ENCODE data around the gene CARD11. TPM values are rescaled to one million over a fixed set of nuclear protein-coding genes. Genes with fewer than 3 reads are reported as not detected.

Gene CARD11
- polyA plus RNA-seq, 1 of the 3 experiments (the other 2 are of a cell fraction), result not detected

DNA sequence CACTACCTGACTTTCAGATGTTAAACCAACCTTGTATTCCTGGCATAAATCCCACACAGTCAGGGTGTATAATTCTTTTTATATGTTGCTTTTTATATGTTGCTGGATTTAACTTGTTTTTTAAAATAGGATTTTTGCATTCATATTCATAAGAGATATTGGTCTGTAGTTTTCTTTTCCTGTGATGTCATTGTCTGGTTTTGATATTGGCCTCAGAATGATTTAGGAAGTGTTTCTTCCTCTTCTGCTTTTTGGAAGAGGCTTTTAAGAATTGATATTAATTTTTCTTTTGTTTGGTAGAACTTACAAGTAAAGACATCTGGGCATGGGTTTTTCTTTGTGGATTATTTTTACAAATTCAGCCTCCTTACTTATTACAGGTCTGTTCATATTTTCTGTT, 93.1 kb downstream of the CARD11 start:
- Histone ChIP-seq H3K79me2 (ENCODE audit: insufficient read depth) (no peaks in the 10 kb centered on the region), H3K36me3 (replicated peaks in 1 of 2; ENCODE audit: control insufficient read depth in 1 of 2, insufficient read depth in 2 of 2, low read length in 1 of 2) (no peaks in the 10 kb centered on the region), H2AFZ (ENCODE audit: low read depth) (no peak overlapping the region), H3F3A (replicated peaks; ENCODE audit: insufficient read depth) (no peaks in the 10 kb centered on the region), H3K9ac (no peak overlapping the region), H3K4me1 (ENCODE audit: control insufficient read depth in 1 of 2, insufficient read depth in 2 of 2, low read depth in 1 of 2, low read length in 1 of 2) (no peaks in the 10 kb centered on the region), H3K27me3 (ENCODE audit: insufficient read depth) (no peaks in the 10 kb centered on the region), H3K4me2 (no peak overlapping the region), H3K4me3 (ENCODE audit: low read depth in 2 of 2, low read length in 1 of 2) (no peak overlapping the region), H4K20me1 (ENCODE audit: insufficient read depth) (no peaks in the 10 kb centered on the region), H3K9me3 (no peaks in the 10 kb centered on the region), H3K27ac (ENCODE audit: low read depth in 2 of 2, low read length in 1 of 2) (no peak overlapping the region), H3K9me2 (no peaks in the 10 kb centered on the region)
- no peak for TF ChIP-seq FOXM1 (IDR thresholded peaks at IDR 0.05; ENCODE audit: low read depth)
- TF ChIP-seq SMC3 (IDR thresholded peaks at IDR 0.05; ENCODE audit: low read depth, low read length), result no peak
- no peak for TF ChIP-seq RCOR1 (IDR thresholded peaks at IDR 0.05; ENCODE audit: low read length)
- TF ChIP-seq EP300 (IDR thresholded peaks at IDR 0.05; ENCODE audit: borderline replicate concordance in 1 of 2, low read depth in 1 of 2, low read length in 1 of 2), result no peak
- no peak for TF ChIP-seq CHD2 (IDR thresholded peaks at IDR 0.05; ENCODE audit: low read length, partially characterized antibody)
- TF ChIP-seq NFIC (IDR thresholded peaks at IDR 0.05; ENCODE audit: borderline replicate concordance), result no peak
- no peak for TF ChIP-seq MAX (IDR thresholded peaks at IDR 0.05; ENCODE audit: low read depth)
- ChIA-PET CTCF (interaction anchor here (1.1 kb wide), 1 partner anchor 31 kb away, joined by 3 read pairs; no protein-coding TSS in a partner anchor), POLR2A (no interaction called here)
- DNase-seq, result no peak

- Histone ChIP-seq H2AFZ (ENCODE audit: low read depth) (no peak overlapping the region), H3K9me3 (no peaks in the 10 kb centered on the region), H3F3A (replicated peaks; ENCODE audit: insufficient read depth) (no peaks in the 10 kb centered on the region), H3K4me2 (no peak overlapping the region), H3K9ac (no peak overlapping the region), H3K27me3 (ENCODE audit: insufficient read depth) (no peaks in the 10 kb centered on the region), H3K4me3 (ENCODE audit: low read depth in 2 of 2, low read length in 1 of 2) (no peak overlapping the region), H3K36me3 (replicated peaks in 1 of 2; ENCODE audit: control insufficient read depth in 1 of 2, insufficient read depth in 2 of 2, low read length in 1 of 2) (no peaks in the 10 kb centered on the region), H3K4me1 (ENCODE audit: control insufficient read depth in 1 of 2, insufficient read depth in 2 of 2, low read depth in 1 of 2, low read length in 1 of 2) (no peaks in the 10 kb centered on the region), H3K9me2 (no peaks in the 10 kb centered on the region), H3K27ac (ENCODE audit: low read depth in 2 of 2, low read length in 1 of 2) (no peak overlapping the region), H3K79me2 (ENCODE audit: insufficient read depth) (no peaks in the 10 kb centered on the region), H4K20me1 (ENCODE audit: insufficient read depth) (no peaks in the 10 kb centered on the region)
- no peak for TF ChIP-seq TEAD4 (IDR thresholded peaks at IDR 0.05; ENCODE audit: borderline replicate concordance, insufficient read depth)
- no peak for TF ChIP-seq FOXM1 (IDR thresholded peaks at IDR 0.05; ENCODE audit: low read depth)
- TF ChIP-seq SMC3 (IDR thresholded peaks at IDR 0.05; ENCODE audit: low read depth, low read length), result no peak
- TF ChIP-seq, protein P1, sequence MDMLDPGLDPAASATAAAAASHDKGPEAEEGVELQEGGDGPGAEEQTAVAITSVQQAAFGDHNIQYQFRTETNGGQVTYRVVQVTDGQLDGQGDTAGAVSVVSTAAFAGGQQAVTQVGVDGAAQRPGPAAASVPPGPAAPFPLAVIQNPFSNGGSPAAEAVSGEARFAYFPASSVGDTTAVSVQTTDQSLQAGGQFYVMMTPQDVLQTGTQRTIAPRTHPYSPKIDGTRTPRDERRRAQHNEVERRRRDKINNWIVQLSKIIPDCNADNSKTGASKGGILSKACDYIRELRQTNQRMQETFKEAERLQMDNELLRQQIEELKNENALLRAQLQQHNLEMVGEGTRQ (IDR thresholded peaks at IDR 0.05; ENCODE audit: borderline replicate concordance, low read depth, low read length), result no peak
- TF ChIP-seq NRF1 (IDR thresholded peaks at IDR 0.05; ENCODE audit: low read depth, low read length), result no peak
- TF ChIP-seq, protein P2, sequence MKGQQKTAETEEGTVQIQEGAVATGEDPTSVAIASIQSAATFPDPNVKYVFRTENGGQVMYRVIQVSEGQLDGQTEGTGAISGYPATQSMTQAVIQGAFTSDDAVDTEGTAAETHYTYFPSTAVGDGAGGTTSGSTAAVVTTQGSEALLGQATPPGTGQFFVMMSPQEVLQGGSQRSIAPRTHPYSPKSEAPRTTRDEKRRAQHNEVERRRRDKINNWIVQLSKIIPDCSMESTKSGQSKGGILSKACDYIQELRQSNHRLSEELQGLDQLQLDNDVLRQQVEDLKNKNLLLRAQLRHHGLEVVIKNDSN (IDR thresholded peaks at IDR 0.05; ENCODE audit: borderline replicate concordance, low read depth), result no peak
- no peak for TF ChIP-seq RAD21 (IDR thresholded peaks at IDR 0.05; ENCODE audit: low read length)
- no peak for TF ChIP-seq CHD2 (IDR thresholded peaks at IDR 0.05; ENCODE audit: low read length, partially characterized antibody)
- TF ChIP-seq ZBTB33 (IDR thresholded peaks at IDR 0.05; ENCODE audit: borderline replicate concordance, low read depth), result no peak
- TF ChIP-seq, protein P3, sequence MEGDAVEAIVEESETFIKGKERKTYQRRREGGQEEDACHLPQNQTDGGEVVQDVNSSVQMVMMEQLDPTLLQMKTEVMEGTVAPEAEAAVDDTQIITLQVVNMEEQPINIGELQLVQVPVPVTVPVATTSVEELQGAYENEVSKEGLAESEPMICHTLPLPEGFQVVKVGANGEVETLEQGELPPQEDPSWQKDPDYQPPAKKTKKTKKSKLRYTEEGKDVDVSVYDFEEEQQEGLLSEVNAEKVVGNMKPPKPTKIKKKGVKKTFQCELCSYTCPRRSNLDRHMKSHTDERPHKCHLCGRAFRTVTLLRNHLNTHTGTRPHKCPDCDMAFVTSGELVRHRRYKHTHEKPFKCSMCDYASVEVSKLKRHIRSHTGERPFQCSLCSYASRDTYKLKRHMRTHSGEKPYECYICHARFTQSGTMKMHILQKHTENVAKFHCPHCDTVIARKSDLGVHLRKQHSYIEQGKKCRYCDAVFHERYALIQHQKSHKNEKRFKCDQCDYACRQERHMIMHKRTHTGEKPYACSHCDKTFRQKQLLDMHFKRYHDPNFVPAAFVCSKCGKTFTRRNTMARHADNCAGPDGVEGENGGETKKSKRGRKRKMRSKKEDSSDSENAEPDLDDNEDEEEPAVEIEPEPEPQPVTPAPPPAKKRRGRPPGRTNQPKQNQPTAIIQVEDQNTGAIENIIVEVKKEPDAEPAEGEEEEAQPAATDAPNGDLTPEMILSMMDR (IDR thresholded peaks at IDR 0.05), result no peak
- TF ChIP-seq FOSL2 (IDR thresholded peaks at IDR 0.05; ENCODE audit: borderline replicate concordance, low read depth), result no peak
- no peak for TF ChIP-seq RXRA (IDR thresholded peaks at IDR 0.05; ENCODE audit: borderline replicate concordance, low read depth)
- TF ChIP-seq EP300 (IDR thresholded peaks at IDR 0.05; ENCODE audit: borderline replicate concordance in 1 of 2, low read depth in 1 of 2, low read length in 1 of 2), result no peak
- TF ChIP-seq SIN3A (IDR thresholded peaks at IDR 0.05; ENCODE audit: borderline replicate concordance, low read depth, low read length), result no peak
- no peak for TF ChIP-seq ELF1 (IDR thresholded peaks at IDR 0.05)
- CTCF ChIA-PET, result interaction anchor here (0.7 to 2.1 kb wide), 5 partner anchors 12 to 533 kb away, joined by 3 to 6 read pairs (median 3); no protein-coding TSS in a partner anchor
- WGBS (ENCODE audit: low lambda C conversion rate), result 23% methylated on average over 2 of the region's 2 CpGs
- no peak for DNase-seq
- POLR2A ChIA-PET, result no interaction called here
These were observed 94.9 kb downstream of the CARD11 start for GRCh38 chr7:2948749-2949148.

Data from SK-N-SH (cell line).